GM21723 (cell line): ENCODE results near the gene PARD3B.

Source experiments
- ATAC-seq: cut with Tn5 transposase; IDR thresholded peaks from one replicate; pipeline ENCODE4 v1.9.1; 2021; ENCODE audit warnings: mild to moderate bottlenecking, moderate library complexity; ENCODE audit not compliant: unreplicated experiment

The PARD3B gene

DNA sequence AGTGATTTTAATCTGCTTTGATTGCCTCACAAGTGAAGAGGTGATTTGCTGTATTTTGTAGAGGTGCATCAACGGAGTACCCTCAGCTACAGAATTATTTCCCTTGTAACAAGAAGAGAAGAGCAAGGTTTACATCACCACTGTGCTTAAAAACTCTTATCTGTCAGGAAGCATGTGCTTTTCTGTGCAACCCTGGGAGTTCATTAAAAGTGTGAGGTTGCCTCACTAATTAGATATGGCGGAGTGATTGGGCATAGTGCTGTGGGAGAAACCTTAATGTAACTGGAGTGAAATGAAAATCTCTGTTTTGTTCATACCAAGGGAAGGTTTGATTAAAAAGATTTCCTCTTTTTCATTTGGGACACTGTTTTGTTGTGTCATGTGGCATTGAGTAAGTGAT, 544.7 kb downstream of the PARD3B start:
- ATAC-seq: no peak

DNA sequence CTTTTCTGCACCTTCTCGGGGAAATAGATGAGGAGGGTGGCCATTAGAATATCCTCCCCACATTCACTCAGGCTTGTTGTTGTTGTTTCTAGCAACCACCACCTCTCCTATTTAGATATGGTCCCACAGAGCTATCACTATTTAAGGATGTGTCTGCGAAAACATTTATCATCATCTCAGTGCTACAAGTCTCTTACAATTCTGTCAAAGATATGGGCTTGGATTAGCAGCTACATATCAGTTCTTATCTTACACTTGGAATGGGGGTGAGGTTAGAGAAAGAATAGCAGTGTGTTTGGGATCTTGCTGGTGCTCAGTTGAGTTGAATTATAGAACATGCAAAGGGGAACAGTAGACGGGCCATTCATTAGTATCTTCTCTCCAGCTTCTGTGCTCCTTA, 546.1 kb downstream of the PARD3B start:
- ATAC-seq: no peak

DNA sequence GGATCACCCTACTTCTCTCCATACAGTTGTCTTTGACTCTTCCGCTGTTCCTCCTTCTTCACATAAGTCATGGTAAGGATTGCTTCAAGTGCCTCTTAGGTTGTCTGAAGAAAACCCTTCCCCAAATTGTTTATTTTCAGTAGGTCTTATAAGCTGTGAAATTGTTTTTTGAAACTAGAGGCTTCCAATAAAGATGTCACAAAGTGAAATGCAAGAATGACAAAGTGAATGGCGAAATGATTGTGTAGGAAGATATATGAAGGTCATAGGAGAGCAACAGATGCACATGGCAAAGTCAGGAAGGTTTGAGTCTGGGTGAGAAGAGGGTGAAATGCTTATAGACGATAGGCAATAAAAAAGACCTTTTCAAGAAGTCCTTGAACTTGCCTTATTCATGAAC, 548.8 kb downstream of the PARD3B start:
- no peak for ATAC-seq

DNA sequence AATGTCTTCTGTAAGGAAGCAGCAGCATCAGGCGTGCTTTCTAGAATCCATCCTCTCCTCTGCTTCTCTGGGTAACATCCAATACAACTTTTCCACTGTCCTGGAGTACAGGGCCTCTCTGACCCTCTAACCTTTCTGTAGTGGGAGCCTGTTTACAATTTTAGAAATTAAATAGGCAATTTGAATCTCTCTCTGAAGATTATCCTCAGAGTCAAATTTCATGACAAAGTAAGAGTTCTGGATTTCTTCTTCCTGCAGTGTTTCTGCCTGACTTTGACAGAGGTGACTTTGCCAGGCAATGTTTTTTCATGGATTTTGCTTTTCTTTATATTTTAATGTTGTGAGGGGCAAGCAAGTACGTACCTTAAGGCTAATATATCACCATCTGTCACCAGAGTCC, 558.4 kb downstream of the PARD3B start:
- no peak for ATAC-seq

DNA sequence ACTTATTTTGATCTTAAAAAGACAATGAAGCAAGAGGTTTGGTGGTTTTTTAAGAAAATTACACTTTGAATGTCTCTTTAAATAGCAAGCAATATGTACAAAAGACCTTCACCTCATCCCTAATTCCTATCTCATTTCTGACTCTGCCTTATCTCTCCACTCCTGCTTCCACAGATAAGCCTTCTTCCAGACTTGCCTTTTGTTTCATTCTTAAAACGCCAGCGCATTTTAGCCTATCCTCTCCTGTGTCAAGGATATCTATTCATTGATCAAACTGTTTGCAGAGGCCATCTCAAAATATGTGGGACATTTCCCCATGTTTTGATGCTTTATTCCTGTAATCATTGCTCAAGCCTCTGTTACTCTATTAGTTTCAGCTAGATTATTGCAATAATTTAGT, 562.5 kb downstream of the PARD3B start:
- ATAC-seq: no peak

DNA sequence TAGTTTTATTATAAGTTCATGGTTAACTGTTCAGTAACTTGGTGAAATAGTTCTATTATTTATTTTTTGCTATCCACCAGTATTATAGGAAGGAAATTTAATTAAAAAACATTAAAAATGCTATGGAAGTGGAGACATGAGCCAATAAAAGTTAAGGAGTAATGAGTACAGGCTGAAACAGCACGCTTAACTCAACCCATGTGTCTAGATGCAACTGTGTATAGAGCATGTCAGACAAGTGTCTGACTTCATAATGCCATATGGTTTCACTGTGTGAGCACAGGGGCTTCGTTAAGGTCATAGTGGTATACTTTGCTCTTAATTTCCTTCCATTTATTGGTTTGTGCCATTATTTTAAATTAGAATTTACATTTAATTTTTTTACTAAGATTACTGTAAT, 570.2 kb downstream of the PARD3B start:
- no peak for ATAC-seq

DNA sequence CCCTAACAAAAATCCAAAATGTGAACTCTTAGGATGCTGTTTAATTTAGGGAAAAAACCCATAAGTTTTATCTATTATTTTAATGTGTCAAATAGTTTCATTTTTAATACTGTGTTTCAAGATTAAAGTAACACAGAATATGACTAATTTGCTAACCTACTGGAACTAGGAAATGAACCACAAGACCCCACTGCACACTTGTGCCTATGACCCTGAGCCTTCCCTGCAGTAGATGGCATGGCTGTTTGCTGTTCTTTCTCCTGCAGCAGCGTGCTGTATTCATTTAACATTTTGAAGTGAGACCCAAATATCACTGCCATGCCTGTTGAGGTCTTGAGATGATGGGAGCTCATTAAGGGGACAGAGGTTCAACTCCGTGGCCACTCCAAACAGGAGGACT, 571.9 kb downstream of the PARD3B start:
- ATAC-seq: no peak

DNA sequence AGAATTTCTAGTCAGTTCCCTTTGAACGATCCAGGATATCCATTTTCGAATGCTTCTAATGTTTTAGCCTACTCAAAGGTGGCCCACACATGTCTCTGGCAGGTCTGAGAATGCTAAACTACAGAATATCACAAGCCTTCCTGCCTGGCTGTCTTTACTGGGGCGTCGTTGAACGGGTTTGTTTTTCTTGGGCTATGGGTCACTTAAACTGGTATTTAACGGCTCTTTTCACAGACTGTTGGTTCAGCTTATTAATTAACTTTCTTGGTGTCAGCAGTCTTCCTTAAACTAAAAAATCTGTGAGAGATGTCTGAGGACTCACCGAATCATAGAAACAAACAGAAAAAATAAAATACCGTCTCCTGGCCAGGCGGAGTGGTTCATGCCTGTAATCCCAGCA, 573.9 kb downstream of the PARD3B start:
- ATAC-seq: no peak

DNA sequence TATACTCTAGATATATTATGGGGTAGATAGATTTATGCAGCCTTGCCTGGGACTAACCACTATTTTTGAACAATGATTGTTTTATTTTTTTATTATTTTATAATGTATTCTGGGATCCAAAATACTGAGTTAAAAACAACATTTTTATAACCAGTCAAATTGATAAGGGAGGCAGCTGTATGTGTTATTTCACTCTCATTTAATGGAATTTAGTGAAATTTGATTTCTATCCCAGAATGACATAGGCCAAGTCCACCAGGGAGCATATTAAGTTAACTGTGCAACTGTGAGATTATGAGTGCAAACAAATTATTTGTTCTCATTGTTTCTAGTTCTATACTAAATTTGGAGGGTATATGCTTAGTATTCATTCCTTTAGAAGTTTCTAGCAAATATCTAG, 583.5 kb downstream of the PARD3B start:
- no peak for ATAC-seq

DNA sequence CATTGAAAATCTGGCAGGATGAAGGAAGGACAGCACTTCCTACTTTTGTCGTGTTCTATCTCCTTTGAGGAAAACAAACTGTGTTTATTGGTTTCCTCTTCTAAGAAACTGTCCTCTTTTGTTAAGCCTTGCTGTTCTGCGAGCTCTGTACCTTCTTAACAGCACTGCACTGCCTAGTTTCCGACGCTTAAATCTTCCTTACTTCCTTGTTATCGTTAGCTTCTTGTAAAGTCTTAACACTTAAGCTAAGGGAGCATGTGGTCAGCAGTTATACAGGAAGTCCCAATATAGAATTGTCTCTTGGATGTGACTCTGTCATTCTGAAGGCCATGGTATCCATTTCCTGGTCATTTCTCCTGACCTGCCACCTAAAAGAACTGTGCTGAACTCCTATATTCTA, 584.3 kb downstream of the PARD3B start:
- no peak for ATAC-seq

DNA sequence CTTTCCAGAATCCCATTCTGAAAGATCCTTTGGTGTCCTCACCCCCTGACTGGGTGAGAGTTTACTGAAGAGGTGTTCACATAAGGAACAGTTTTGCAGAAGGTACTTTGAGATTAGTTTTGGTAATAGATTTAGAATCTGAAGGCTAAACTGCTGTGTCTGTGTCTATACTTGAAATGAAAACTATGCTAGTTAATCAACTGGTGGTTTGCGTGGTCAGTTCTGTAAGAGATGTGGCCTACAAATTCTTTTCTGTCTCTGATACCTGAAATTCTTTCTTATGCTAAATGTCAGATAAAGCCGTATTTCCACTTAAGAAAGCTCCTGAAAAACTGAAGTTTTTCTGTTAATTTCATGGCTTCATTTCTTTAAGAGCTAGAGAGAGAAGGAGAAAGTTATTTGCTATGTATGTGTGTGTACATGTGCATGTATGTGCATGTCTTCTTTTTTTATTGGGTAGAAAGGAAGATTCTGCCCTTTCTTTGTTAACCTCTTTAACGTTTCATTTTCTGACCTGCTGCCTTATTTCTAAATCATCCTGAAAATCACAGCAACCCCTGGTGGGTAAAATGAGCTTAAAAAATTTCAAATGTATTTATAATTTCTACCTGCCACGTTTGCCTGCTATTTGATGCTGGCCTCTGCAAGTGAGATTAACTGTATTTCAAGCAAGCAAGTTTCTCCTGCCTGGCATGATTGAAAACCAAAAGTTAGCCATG, 585.0 kb downstream of the PARD3B start:
- no peak for ATAC-seq

DNA sequence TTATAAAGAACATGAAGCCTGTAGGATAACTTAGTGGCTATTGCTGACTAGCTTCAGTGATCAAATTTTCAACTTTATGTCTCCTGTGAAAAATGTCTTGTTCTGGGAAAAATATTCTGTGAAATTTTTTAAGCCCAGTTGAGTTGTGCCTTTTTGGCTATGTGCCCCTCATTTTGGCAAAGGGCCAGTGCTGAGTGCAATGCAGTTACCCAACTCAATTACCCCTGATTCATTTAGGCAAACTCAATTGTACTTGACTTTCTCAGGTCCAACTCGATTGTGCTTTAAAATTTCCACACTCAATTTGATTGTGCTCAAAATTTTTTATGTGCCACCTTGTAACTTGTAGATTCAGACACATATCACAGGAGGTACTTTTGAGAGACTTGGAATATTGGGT, 588.3 kb downstream of the PARD3B start:
- no peak for ATAC-seq

DNA sequence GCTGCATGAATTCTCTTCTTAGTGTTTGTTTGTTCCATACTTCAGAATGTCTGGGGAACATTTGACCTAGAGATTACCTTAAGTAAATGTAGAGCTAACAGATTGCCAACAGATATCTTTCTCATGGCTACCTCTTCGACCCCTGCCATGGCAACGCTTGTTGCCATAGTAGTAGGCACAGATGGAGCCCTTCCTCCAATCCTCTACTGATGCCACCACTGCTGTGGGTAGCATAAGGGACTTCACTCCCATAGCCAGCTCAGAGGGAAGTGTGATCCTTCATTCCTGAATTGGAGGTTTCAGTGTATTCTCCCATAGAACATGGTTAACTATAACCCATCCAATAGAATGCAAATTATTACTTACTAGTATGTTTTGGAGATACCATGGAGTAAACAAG, 593.5 kb downstream of the PARD3B start:
- no peak for ATAC-seq

DNA sequence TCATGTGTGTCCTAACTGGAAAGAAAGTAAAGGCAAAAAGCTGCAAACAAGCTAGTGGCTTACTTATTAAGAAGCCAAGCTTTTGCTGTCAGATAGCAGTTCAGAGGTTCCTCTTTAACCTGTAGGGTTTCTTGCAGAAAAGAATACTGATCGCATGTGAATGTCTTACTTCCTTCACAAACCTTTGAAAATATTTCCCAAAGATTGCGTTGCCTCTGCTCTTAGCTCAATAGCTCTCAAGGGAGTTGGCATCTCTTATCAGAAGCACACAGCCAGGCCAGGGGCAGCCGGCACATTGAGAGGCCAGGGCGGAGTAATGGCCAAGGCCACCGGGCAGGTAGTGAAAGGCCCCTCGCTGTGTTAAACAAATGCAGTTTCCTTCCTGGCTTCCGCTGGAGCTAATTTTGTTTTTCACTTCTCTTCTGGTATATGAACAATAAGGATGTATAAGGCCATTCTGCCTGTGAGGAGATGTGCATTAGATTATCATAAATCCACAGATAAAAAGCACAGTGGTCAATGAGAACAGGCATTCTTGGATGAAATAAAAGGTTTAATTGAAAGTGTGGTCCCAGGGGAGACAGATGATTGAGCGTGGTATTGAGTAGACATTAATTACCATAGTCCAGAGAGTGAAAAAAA, 594.7 kb downstream of the PARD3B start:
- ATAC-seq: no peak

DNA sequence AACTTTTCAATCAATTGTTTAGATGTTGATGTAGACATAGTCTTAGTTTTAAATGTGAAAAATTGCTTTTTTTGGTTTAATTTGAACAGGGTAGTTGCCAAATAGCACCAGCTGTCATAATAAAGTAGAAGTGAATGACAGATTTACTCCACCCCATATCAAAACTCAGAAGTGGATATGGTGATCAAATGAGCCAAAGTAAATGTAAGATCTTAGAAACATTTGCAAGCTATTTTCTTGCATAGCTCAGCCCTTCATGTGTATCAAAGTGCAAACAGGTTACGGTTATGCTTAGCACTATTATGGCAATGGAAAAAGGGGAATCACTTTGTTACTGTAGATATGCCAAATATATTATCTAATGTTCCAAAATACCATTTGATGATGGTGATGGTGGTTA, 596.1 kb downstream of the PARD3B start:
- no peak for ATAC-seq

DNA sequence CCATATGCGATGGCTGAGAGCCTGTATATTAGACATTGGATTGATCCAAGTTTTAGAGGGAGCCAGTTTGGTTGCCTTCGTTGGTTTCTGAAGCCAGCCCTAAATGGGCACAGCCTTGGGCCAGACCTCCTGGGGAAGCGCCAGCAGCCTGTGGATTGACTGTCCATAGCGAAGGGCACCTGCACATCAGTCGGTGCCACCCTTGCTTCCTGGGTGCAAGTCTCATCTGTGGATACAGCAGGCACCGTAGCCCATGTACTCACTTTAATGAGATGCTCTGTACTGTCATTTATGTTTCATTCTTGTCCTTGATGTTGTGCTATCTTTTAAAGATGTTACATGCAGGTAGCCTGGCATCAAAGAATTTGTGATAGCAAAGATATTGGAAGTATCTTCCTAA, 600.6 kb downstream of the PARD3B start:
- ATAC-seq: no peak

DNA sequence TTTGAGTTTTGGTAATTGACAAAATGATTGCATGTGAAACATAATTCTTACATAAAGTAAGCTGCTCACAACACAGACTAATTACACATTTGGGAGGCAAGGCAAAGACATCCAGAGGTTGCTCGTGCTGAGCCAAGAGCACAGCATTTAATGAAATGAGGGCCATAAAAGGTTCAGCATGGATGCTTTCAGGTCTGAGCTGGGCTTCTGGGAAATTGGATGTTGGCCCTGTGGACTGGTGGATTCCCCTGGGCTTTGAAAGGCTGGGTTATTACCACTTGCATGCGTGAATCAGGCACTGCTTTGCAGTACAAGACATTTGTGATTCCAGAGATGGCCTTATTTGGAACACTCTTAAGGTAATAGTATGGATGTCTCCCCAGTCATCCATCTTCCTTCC, 603.5 kb downstream of the PARD3B start:
- ATAC-seq: no peak

DNA sequence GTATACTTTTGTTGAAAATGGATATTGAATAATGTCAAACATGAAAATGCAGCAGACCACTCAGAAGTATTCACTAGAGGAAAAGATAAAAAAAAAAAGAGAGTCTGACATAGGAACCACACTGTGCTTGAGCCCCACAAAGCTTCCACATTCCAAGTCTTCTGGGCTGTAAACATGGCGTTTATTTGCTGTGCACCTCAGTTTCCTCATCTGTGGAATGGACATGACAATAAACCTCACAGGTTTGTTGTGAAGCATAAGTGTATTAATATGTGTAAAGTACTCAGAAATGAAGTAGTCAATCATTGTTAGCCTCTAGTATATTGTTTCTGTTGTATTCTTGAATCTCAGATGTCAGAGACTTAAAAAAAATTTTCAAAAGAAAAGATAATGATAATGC, 611.2 kb downstream of the PARD3B start:
- ATAC-seq: no peak

DNA sequence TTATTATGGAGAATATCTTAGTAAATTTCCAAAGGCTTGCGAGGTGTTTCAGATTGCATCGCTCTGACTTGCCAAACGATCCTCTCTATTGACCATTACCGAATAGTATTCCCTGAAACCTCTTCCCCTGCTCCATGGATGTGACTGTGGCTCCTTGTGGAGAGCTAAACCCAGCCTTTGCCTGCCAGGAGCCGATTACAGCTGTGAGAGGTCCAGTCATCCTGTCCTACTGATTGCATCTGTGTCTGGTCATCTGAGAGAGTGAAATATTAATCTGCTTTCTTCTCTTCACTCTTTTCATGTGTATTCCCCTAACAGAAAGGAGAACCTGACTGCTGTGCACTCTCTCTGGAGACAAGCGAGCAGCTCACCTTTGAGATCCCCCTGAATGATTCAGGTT, 613.1 kb downstream of the PARD3B start:
- no peak for ATAC-seq

DNA sequence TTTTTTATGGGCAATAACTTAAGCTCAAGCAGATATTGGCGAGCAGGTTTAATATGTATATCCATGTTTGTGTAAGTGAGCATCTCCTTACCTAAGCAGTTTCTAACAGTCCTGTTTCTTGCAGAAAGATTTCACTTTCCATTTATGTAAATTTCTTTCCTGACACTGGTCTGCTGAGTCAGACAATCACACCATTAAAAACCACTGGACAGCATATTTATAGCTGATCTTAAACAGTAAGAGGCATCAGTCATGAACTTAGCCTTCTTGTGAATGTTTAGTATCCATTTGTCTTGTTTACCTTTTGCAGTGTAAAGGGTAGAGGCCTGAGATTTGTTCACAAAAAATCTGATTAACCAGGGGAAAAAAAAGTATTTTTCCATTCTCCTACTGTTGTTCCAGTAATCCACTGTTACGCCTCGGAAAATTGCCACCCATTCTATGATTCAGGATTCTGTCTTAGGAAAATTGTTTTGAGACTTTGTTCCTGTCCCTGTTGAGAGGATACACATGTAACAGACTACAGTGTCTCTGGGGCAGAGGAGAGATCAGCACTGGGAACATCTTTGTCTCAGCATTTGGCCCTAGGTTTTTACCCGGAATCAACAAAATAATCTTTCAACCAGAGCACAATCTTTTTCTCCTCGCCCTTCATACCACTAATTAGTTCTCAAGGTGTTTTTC, 616.0 kb downstream of the PARD3B start:
- ATAC-seq: no peak

DNA sequence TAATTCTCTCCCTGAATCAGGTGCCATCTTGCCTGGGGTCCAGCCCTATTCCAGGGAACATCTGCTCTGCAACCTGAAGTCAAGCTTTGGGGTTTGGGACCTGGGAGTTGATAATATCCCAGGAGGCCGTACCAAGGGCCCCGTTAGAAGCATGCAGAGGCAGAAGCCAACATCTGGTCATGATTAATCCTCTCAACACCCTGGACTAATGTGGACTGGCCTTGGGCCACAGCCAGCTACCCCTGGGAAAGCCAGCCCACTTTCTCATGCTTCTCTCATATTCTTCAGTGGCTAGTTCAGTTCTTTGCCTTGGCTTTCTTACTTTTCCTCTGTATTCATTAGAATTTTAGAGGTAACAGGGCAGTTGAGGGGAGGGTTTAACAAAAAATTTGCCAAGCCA, 621.5 kb downstream of the PARD3B start:
- ATAC-seq: no peak

DNA sequence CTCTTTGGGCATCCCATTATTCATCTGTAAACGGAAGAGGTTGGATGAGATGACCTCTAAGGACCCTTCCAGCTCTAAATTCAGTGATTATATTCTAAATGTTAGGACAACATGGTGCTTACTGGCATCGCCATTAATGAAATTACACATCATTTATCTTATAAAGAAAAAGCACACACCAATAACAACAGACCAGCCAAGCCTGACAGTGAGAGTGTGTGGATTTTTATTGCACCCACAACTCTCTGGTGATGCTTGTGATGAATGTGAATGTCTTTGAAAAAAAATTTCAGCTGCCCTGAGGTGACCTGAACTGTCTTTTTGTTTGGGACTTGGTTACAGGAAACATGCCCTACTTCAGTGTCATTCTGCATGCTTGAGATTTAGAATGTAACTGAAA, 623.7 kb downstream of the PARD3B start:
- no peak for ATAC-seq
